Endothelial cell of umbilical vein (primary cell): ENCODE measurements around the gene DLGAP1.

Experiments
- CTCF ChIP-seq, 2 donors: IDR thresholded peaks; 1 replicate in 1 of 2; 2 replicates in 1 of 2; pipeline ENCODE4 v1.5.1; 2011; ENCODE audit warnings: low read length in 2 of 2, mild to moderate bottlenecking in 2 of 2, moderate library complexity in 2 of 2, control low read depth in 1 of 2, inconsistent platforms in 1 of 2, low read depth in 1 of 2; ENCODE audit not compliant: insufficient read depth in 1 of 2; ENCODE audit errors: extremely low read depth in 1 of 2
- GATA2 ChIP-seq: IDR thresholded peaks from 2 replicates; pipeline ENCODE4 v1.7.0; 2011; ENCODE audit warnings: low read depth, mild to moderate bottlenecking, moderate library complexity, mixed read lengths, low read length; ENCODE audit not compliant: insufficient read length, insufficient read depth
- POLR2A ChIP-seq: IDR thresholded peaks from 2 replicates; pipeline ENCODE4 v1.6.1; 2012; ENCODE audit warnings: low read depth, mild to moderate bottlenecking, control low read depth, low read length

DNA sequence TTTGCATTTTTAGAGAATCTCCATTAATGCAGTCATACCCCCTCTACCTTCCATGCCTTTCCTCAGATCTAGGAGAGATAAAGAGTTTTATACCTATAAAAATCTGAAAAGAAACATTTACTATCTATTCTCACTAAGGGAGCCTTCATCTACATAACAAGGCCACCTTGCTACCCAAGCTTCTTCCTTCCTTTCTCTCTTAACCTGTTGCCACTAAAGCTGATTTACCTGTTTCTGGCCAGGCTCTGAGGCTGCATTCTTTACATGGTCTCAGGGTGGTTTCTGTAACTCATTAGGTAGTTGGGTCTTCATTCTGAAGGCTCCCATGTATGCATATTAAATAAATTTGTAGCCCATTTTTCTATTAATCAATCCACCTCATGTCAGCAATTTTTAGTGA is 391.6 kb downstream of the DLGAP1 start:
- TF ChIP-seq CTCF (IDR thresholded peaks at IDR 0.05; ENCODE audit: extremely low read depth in 1 of 2, insufficient read depth in 1 of 2, low read depth in 1 of 2, low read length in 2 of 2) (no peak), GATA2 (no peak), POLR2A (no peak)
